SK-N-SH treated with all-trans-retinoic acid at 6 μM for 48 hours (cell line): ENCODE data around the gene CAMTA2.

Experiments
- ATAC-seq: fragments of 200-7000 bp; cut with Tn5 transposase; 3 replicates; pipeline ENCODE4 v1.9.1; 2020; ENCODE audit warnings: mild to moderate bottlenecking, moderate library complexity
- ARNTL ChIP-seq: fragments of 450-650 bp; formaldehyde crosslinking; IDR thresholded peaks from 2 replicates; pipeline ENCODE4 v1.5.0; 2020; ENCODE audit warnings: low read depth, mild to moderate bottlenecking, moderate library complexity, borderline replicate concordance
- BACH2 ChIP-seq: fragments of 250-450 bp; sonication (Bioruptor Pico); IDR thresholded peaks from 2 replicates; pipeline ENCODE4 v1.9.0; 2021; ENCODE audit warnings: mild to moderate bottlenecking, borderline replicate concordance
- CREB5 ChIP-seq: fragments of 250-450 bp; sonication (Bioruptor Pico); IDR thresholded peaks from 2 replicates; pipeline ENCODE4 v1.5.1; 2020; ENCODE audit warnings: low read depth, mild to moderate bottlenecking, moderate library complexity
- CSDC2 ChIP-seq: fragments of 250-450 bp; sonication (Bioruptor Pico); IDR thresholded peaks from 2 replicates; pipeline ENCODE4 v1.5.0; 2020; ENCODE audit warnings: mild to moderate bottlenecking, moderate library complexity
- CSRNP3 ChIP-seq: fragments of 250-450 bp; sonication (Bioruptor Pico); IDR thresholded peaks from 2 replicates; pipeline ENCODE4 v1.5.1; 2021; ENCODE audit warnings: mild to moderate bottlenecking, moderate library complexity
- ESRRG ChIP-seq: fragments of 250-450 bp; sonication (Bioruptor Pico); IDR thresholded peaks from 2 replicates; pipeline ENCODE4 v1.6.1; 2021; ENCODE audit warnings: mild to moderate bottlenecking
- ISL1 ChIP-seq: fragments of 250-450 bp; sonication (Bioruptor Pico); IDR thresholded peaks from 2 replicates; pipeline ENCODE4 v2.1.2; 2022; ENCODE audit warnings: mild to moderate bottlenecking, moderate library complexity
- OSR1 ChIP-seq: fragments of 250-450 bp; sonication (Bioruptor Pico); IDR thresholded peaks from 2 replicates; pipeline ENCODE4 v1.8.0; 2022; ENCODE audit warnings: moderate library complexity, mild to moderate bottlenecking, inconsistent platforms
- PATZ1 ChIP-seq: fragments of 250-450 bp; sonication (Bioruptor Pico); IDR thresholded peaks from 2 replicates; pipeline ENCODE4 v1.8.0; 2020; ENCODE audit warnings: mild to moderate bottlenecking, moderate library complexity, borderline replicate concordance
- POU6F1 ChIP-seq: fragments of 250-450 bp; sonication (Bioruptor Pico); IDR thresholded peaks from 2 replicates; pipeline ENCODE4 v1.8.0; 2021; ENCODE audit warnings: low read depth, mild to moderate bottlenecking, moderate library complexity, borderline replicate concordance
- PPARA ChIP-seq: fragments of 250-450 bp; sonication (Bioruptor Pico); IDR thresholded peaks from 2 replicates; pipeline ENCODE4 v1.5.0; 2020; ENCODE audit warnings: mild to moderate bottlenecking, borderline replicate concordance
- RARB ChIP-seq: fragments of 250-450 bp; sonication (Bioruptor Pico); IDR thresholded peaks from 2 replicates; pipeline ENCODE4 v1.8.0; 2021; ENCODE audit warnings: mild to moderate bottlenecking, moderate library complexity
- TCF4 ChIP-seq: fragments of 250-450 bp; sonication (Bioruptor Pico); IDR thresholded peaks from 2 replicates; pipeline ENCODE4 v1.8.0; 2021; ENCODE audit warnings: mild to moderate bottlenecking, moderate library complexity, borderline replicate concordance
- TSHZ2 ChIP-seq: fragments of 250-450 bp; sonication (Bioruptor Pico); IDR thresholded peaks from 2 replicates; pipeline ENCODE4 v1.5.0; 2020; ENCODE audit warnings: mild to moderate bottlenecking, moderate library complexity
- ZC3H10 ChIP-seq: fragments of 250-450 bp; sonication (Bioruptor Pico); IDR thresholded peaks from 2 replicates; pipeline ENCODE4 v1.5.1; 2021; ENCODE audit warnings: mild to moderate bottlenecking, moderate library complexity
- ZFP30 ChIP-seq: fragments of 450-650 bp; formaldehyde crosslinking; IDR thresholded peaks from 2 replicates; pipeline ENCODE4 v1.5.0; 2022; ENCODE audit warnings: mild to moderate bottlenecking, moderate library complexity
- ZNF565 ChIP-seq: fragments of 450-650 bp; formaldehyde crosslinking; conservative IDR thresholded peaks from 2 replicates; pipeline ENCODE4 v1.5.0; 2020; ENCODE audit warnings: low read depth, mild to moderate bottlenecking, moderate library complexity
- ZNF70 ChIP-seq: fragments of 450-650 bp; formaldehyde crosslinking; IDR thresholded peaks from 2 replicates; pipeline ENCODE4 v1.5.0; 2020; ENCODE audit warnings: mild to moderate bottlenecking, moderate library complexity
- ZNF8 ChIP-seq: fragments of 450-650 bp; formaldehyde crosslinking; IDR thresholded peaks from 2 replicates; pipeline ENCODE4 v1.5.0; 2020; ENCODE audit warnings: mild to moderate bottlenecking, moderate library complexity

The CAMTA2 gene

GRCh38 chr17:4998732-4999429, 11.4 kb upstream of the CAMTA2 start:
- ATAC-seq: peak; percentile 12
- TF ChIP-seq ZNF8 (CRISPR knock-in tag) (no peak), ZC3H10 (no peak), ISL1 (CRISPR knock-in tag) (no peak), PPARA (CRISPR knock-in tag) (no peak), RARB (CRISPR knock-in tag) (no peak), OSR1 (no peak), ARNTL (CRISPR knock-in tag) (no peak), CSDC2 (CRISPR knock-in tag) (no peak), CSRNP3 (no peak), CREB5 (CRISPR knock-in tag) (no peak)

- TF ChIP-seq ZNF565 (CRISPR knock-in tag) (no peak), RARB (CRISPR knock-in tag) (no peak), ZFP30 (no peak), ESRRG (no peak), ZNF70 (CRISPR knock-in tag) (no peak), CSDC2 (CRISPR knock-in tag) (no peak), BACH2 (no peak), PATZ1 (CRISPR knock-in tag) (no peak), PPARA (CRISPR knock-in tag) (no peak), POU6F1 (CRISPR knock-in tag) (no peak), TCF4 (CRISPR knock-in tag) (no peak)
- ATAC-seq: peak; percentile 34
These were observed 10.7 kb upstream of the CAMTA2 start for GRCh38 chr17:4998027-4998731.

GRCh38 chr17:4997302-4998026, 10.0 kb upstream of the CAMTA2 start, which contains the start of the genes INCA1 and KIF1C:
INCA1 (minus strand) TSS chr17:4997522; CDS start chr17:4994437, 3,085 bp downstream.
KIF1C (plus strand) TSS chr17:4997950; CDS start chr17:5000247, 2,297 bp downstream.
- peak; percentile 95 for ATAC-seq

More at GRCh38 chr17:4997302-4998026, 10.0 kb upstream of the CAMTA2 start, which contains the start of the genes INCA1 and KIF1C:
- TF ChIP-seq BACH2 (no peak), ZFP30 (no peak), ESRRG (no peak), PPARA (CRISPR knock-in tag) (no peak), TSHZ2 (no peak), RARB (CRISPR knock-in tag) (no peak), ZNF70 (CRISPR knock-in tag) (no peak), ARNTL (CRISPR knock-in tag) (no peak)
